ENCODE results near the gene PCGF3.

DNA sequence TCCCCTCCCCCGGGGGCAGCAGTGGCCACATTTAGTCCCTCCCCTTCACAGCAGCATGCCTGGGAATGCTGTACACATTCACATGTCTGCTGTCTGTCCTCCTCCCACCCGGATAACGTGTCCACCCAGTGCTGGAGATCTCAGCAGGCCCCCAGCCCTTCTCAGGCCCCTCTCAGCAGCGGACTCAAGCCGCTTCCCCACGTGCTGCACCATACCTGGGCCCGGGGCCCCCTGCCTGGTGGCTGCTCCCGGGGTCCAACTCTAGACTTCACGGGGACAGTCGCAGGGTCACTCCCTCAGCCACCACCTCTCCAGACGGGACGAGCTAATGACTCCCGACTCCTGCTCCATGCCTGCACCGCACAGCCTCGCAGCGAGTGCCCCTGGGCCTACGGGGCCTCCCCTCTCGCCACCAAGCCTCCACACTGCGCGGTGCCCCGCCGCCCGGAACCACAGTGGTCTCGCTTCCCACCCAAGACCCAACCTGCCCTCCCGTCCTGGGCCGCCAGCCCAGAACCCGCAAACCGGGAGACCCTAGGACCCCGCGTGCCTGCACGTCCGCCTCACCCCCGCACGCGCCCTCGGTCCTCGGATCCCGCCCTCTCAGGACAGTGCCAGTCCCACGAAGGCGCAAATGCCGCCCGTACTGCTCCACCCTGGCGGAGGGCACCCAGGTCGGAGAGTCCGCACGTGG is 1.3 kb upstream of the PCGF3 start:
- TF ChIP-seq EZH2phosphoT487 (IDR thresholded peaks at IDR 0.05; ENCODE audit: insufficient read depth, low read depth) (no peak), EZH2 (IDR thresholded peaks at IDR 0.05; ENCODE audit: insufficient read depth, poor library complexity, severe bottlenecking) (no peak)

Measured in GM23248 (cell line).